HG03378 (cell line): ENCODE data around the gene FXYD6.

Experiments used
- ATAC-seq: cut with Tn5 transposase; IDR thresholded peaks from one replicate; pipeline ENCODE4 v1.9.1; 2021; ENCODE audit warnings: mild to moderate bottlenecking, moderate library complexity; ENCODE audit not compliant: unreplicated experiment

The FXYD6 gene

GRCh38 chr11:117887431-117888138 lies 11.1 kb upstream of the FXYD6 start:
- no peak for ATAC-seq

DNA sequence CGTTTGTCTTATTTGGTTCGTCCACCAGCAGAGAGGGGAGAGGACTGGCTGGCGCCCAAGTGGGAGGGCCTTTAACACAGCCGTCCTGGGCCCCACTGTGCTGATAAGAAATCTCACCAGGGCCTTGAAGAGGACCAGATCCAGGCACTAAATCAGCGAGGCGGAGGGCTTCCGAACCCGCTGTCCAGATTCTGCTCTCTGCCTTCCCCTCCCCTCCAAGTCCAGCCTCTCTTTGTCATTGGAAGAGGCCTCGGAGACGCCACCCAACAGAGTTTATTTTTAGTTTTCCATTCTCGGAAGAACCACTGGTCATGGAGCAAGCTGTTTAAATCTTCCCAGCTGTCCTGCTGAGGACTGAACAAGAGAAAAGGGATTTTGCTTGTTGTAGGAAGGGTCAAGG lies 9.3 kb upstream of the FXYD6 start:
- ATAC-seq, result no peak

DNA sequence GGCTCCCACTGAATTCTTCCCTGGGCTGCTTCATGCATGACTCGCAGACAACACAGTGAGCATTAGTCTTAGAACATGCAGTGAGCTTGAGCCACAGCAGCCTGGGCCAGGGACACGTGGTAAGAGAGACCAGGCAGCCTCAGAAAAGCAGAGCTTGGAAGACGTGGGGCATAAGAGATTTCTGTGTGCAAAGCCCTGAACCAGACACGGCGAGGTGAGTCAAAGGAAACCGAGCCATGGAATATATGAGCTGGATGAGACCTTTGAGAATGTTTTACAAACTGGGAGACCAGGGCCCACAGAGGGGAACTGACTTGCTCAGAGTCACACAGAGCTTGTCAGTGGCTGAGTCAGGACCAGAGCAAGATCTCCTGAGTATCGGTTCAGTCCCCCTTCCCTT lies 8.5 kb upstream of the FXYD6 start:
- ATAC-seq, result no peak

DNA sequence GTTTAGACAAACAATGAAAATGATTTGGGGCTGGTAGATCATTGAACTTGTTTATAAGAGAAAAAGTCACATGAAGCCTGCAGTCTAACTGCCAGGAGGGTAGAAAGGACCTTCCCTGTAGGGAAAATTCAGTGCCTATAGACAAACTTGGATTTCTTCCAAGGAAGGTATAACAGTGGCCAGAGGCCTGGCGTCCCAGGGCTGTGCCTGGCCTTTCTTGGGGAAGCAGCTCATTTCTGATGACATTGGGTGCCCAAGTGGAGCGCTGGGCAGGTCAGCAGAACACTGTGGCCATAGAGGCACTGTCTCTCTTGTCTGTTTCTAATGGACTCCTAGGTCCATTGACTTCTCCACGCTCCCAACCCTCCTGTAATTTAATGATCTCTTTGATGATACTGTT lies 6.6 kb upstream of the FXYD6 start:
- no peak for ATAC-seq

GRCh38 chr11:117882311-117882905 lies 6.0 kb upstream of the FXYD6 start:
- no peak for ATAC-seq

DNA sequence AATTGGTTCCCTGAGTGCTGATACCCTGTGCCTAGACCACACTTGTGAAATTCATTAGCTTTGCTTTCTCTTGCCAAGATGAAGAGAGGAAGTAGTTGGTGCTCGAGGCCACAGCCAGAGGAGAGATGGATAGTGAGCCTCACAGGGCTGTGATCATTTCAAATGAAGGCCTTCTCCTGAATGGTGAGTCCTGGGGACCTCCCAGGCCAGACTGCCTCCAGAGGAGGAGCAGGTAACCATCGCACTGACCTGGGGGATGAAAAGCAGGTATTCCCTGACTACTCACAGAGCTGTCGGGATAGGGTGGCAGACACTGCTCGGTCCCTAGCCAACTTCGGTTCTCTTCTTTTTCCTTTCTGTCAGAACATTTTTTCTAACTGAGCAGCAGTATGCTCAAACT lies 4.8 kb upstream of the FXYD6 start:
- ATAC-seq, result no peak

- no peak for ATAC-seq
Measured at GRCh38 chr11:117879516-117880480, 3.3 kb upstream of the FXYD6 start.

GRCh38 chr11:117878939-117879475 lies 2.5 kb upstream of the FXYD6 start:
- no peak for ATAC-seq

DNA sequence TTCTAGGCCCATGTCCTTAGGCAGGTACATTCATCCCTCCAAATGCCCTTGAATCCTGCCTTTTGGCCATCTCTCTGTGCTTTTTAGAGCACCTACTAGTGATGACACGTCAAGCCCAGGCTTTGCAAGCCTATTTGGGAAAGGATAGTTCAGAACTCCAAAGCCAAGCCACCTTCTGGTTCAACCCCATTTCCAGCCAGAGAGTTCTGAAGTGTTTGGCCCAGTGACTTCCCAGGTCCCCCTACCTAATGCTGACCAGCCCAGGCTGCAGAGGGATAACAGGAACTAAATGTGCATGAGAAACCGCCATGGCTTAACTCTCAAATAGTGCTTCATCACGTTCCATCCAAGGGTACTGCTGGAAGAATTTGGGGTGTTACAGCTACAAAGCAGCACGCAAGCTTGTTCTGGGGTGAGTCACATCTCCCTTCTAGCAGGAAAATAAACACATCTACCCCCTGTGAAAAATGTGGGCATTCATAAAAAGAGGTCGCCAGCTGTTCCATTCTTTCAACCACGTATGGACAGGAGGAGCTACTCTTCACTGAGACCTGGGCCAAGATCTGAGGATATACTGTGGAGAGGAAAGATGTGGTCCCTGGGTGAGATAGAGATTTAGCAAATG lies 2.0 kb upstream of the FXYD6 start:
- ATAC-seq, result no peak

DNA sequence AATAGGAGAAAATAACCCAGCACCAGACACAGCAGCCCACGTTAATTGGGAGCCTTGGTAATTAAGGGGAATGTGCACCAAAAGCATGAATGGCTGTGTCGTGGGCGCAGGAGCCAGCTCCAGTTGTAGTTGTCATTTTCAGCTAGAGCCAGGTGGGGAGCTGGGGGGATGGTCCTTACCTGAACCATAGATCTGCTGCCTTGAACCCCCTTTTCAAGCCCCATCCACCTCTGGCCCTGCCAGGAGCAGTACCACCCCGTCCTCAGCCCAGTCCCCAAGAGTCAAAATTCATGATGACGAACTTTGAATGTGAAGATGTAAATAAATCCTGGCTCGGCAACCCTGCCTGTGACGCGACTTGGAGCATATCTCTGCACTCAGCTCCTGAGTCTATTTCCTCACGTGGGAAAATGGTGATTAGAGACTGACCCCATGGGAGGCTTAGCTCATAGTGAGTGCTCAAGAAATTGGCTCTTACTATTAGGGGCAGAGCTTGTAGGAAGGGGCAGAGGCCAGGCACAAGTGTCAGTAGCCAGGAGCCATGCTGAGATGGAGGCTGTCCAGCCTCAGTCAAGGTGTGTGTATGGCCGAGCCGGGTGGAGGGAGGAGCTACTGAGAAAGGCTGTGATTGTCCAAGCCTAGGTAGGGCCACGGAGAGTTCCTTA lies 794 bp upstream of the FXYD6 start:
- ATAC-seq, result no peak

DNA sequence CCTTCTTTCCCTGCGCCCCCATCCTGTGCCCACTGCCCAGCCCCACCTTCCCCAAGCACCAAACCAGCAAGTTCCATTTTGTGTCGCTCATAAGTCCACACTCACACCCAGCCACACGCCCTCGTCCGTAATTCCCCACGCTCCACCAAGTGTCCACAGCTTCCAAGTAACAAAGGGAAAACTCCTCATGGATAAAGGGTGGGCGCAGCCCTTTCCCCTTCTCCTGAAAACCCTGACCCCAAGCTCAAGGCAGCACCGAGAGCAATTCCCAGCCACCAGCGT lies 458 bp downstream of the FXYD6 start:
- ATAC-seq, result no peak

GRCh38 chr11:117875382-117876058 lies 938 bp downstream of the FXYD6 start:
- ATAC-seq, result no peak

GRCh38 chr11:117874910-117875381 lies 1.5 kb downstream of the FXYD6 start:
- no peak for ATAC-seq

GRCh38 chr11:117874253-117874909 lies 2.1 kb downstream of the FXYD6 start:
- ATAC-seq, result no peak

DNA sequence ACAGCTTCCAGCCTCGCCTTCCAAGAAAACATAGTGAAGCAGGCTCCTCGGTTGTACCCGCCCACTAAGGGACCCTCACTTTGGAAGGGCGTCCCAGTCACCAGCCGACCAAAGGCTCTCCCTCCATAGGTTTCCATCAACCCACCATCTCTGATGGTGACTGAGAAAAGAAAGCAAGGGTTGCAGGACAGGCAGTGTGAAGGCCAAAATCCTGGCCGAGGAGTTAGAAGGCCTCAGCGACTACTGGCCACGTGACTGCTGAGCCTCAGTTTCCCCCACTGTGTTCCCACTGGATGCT lies 2.7 kb downstream of the FXYD6 start:
- no peak for ATAC-seq

- ATAC-seq, result no peak
Measured at GRCh38 chr11:117872975-117873827, 3.3 kb downstream of the FXYD6 start.

- ATAC-seq, result no peak
Measured at GRCh38 chr11:117872420-117872961, 4.0 kb downstream of the FXYD6 start.

GRCh38 chr11:117871784-117872183 lies 4.7 kb downstream of the FXYD6 start:
- ATAC-seq, result no peak
